ENCODE measurements around the gene MAP4K1. TPM values are rescaled to one million over a fixed set of nuclear protein-coding genes. Genes with fewer than 3 reads are reported as not detected.
A peak's percentile ranks its signal among the peaks of the same experiment; 100 is the strongest.

Gene MAP4K1
- total RNA-seq, 1 experiment from 2014 or later: 2.3 TPM

DNA sequence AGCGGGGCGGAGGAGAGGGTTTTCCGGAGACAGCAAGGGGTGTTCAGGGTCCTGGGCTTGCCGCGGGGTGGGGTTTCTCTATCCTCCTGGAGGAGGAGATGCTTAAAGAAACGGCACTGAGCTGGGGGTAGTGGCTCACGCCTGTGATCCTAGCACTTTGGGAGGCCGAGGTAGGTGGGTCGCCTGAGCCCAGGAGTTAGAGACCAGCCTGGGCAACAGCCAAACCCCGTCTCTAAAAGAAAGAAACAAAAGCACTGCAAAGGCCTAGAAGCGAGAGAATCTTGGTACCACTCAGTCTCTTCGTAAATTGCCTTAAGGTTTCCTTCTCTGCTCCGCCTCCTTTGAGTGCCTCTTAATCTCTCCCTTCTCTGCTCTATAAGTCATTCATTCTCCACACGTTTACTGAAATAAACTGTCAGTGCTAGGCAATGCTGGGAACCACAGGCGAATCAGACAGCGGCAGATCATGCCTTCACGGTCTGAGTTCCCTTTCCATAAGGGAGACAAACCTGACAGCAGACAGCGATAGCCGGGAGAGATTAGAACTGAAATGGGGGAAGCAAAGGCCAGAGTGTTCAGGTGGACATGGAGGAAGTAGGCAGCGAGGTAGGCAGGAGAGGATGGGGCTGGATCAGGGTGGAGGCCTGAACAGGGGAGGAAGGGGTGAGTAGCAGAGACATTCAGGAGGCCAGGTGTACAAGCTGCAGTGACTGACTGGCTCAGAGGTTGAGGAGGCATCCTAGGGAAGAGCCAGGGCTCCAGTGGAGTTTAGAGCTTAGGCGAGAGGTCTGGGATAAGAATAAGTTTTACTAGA, 1.8 kb upstream of the MAP4K1 start:
- H3F3A ChIP-seq (ENCODE audit: low read length, unreplicated experiment): no peaks in the 10 kb centered on the region
- intact Hi-C loops (cut with micrococcal nuclease): no loop called here
- H3K9me3 ChIP-seq (ENCODE audit: low read length): no peaks in the 10 kb centered on the region
- no peak for DNase-seq
- H3K9me2 ChIP-seq (replicated peaks; ENCODE audit: low read length): no peaks in the 10 kb centered on the region
- POLR2A ChIA-PET (ENCODE audit: unreplicated experiment): interaction anchor here (0.6 to 1.0 kb wide), 3 partner anchors 9 to 311 kb away, joined by 3 to 12 read pairs (median 4); partner anchors contain the start of genes MRPS12 and SARS2
- peak overlapping the region; percentile 92 for H3K4me3 ChIP-seq (ENCODE audit: low read length)
- H3K4me2 ChIP-seq (ENCODE audit: low read length): peak overlapping the region; percentile 99
- no peaks in the 10 kb centered on the region for H3K27me3 ChIP-seq (ENCODE audit: low read length)
- peak overlapping the region; percentile 52 for H2AFZ ChIP-seq (ENCODE audit: low read length)
- peak overlapping the region; percentile 62 for H3K27ac ChIP-seq (ENCODE audit: low read length)
- H3K9ac ChIP-seq (ENCODE audit: low read length): peak overlapping the region; percentile 98
- ATAC-seq: peak; percentile 4; the same call in 1 of the 2 replicates
- peaks cover 14% of the 10 kb centered on the region for H3K4me1 ChIP-seq (ENCODE audit: insufficient read depth, low read length)
- peaks cover 4% of the 10 kb centered on the region for H3K36me3 ChIP-seq (ENCODE audit: low read depth, low read length)
- CTCF ChIA-PET: interaction anchor here (1.2 to 1.9 kb wide), 2 partner anchors 15 to 217 kb away, joined by 7 to 17 read pairs; partner anchors contain the start of gene FAM98C
- peaks cover 24% of the 10 kb centered on the region for H3K79me2 ChIP-seq (ENCODE audit: low read length)
- TF ChIP-seq, protein P1, sequence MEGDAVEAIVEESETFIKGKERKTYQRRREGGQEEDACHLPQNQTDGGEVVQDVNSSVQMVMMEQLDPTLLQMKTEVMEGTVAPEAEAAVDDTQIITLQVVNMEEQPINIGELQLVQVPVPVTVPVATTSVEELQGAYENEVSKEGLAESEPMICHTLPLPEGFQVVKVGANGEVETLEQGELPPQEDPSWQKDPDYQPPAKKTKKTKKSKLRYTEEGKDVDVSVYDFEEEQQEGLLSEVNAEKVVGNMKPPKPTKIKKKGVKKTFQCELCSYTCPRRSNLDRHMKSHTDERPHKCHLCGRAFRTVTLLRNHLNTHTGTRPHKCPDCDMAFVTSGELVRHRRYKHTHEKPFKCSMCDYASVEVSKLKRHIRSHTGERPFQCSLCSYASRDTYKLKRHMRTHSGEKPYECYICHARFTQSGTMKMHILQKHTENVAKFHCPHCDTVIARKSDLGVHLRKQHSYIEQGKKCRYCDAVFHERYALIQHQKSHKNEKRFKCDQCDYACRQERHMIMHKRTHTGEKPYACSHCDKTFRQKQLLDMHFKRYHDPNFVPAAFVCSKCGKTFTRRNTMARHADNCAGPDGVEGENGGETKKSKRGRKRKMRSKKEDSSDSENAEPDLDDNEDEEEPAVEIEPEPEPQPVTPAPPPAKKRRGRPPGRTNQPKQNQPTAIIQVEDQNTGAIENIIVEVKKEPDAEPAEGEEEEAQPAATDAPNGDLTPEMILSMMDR (conservative IDR thresholded peaks at IDR 0.05; ENCODE audit: low read depth, low read length): no peak
- TF ChIP-seq EZH2 (IDR thresholded peaks at IDR 0.05; ENCODE audit: low read length, unreplicated experiment): no peak
- no peak for TF ChIP-seq EZH2phosphoT487 (IDR thresholded peaks at IDR 0.05; ENCODE audit: borderline replicate concordance, low read length)
- TSS peak; percentile 80 for BruUV-seq (replicated peaks)
- H4K20me1 ChIP-seq (ENCODE audit: low read length): no peaks in the 10 kb centered on the region

DNA sequence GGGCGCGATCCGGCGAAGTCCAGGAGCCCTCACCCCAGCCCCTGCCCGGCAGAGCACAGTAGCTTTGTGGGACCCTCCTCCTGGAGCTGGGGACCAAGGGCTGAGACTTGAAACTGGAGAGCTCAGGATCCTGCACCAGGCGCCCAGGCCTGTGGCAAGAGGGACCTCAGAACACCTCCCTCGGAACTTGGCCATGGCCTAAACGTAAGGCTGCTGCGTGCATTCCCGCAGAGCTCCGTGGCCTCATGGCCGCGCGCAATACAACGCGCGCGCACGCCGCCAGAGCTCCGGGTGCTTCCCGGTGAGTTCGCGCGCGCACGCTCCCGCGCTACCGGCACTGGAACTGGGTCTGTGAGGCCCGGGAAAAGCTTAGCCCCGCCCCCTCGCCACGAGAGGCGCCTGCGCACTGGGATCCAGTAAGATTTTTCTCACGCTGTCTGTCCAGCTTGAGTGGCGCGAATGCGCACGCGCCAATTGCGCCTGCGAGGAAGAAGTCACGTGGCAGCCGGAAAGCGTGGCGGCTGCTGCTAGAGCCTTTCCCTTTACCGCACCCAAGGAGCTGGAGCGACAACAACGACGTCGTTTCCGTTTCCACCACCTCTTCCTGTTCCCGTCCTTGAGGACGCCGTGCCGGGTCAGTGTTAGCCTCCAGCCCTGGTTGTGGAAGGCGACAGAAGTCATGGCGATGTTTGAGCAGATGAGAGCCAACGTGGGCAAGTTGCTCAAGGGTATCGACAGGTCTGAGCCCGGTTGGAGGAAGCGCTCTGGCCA, 1.0 kb upstream of the MAP4K1 start, which contains the start of gene EIF3K:
EIF3K (plus strand) TSS at position 599 of the 771 bp plus-strand sequence; CDS start at position 680, 81 bp downstream.
- Histone ChIP-seq H2AFZ (ENCODE audit: low read length) (peak within 1 kb of the TSS; percentile 86), H3K36me3 (ENCODE audit: low read depth, low read length) (no peaks in the 10 kb centered on the region; the same call in 1 of the 2 replicates), H3K4me1 (ENCODE audit: insufficient read depth, low read length) (peaks cover 14% of the 10 kb centered on the region), H3K9ac (ENCODE audit: low read length) (peak within 1 kb of the TSS; percentile 98), H3K9me3 (ENCODE audit: low read length) (no peaks in the 10 kb centered on the region), H4K20me1 (ENCODE audit: low read length) (no peaks in the 10 kb centered on the region), H3K9me2 (replicated peaks; ENCODE audit: low read length) (no peaks in the 10 kb centered on the region), H3K4me3 (ENCODE audit: low read length) (peak within 1 kb of the TSS; percentile 92), H3K27ac (ENCODE audit: low read length) (peak within 1 kb of the TSS; percentile 62), H3K79me2 (ENCODE audit: low read length) (peaks cover 24% of the 10 kb centered on the region), H3K27me3 (ENCODE audit: low read length) (no peaks in the 10 kb centered on the region), H3K4me2 (ENCODE audit: low read length) (peak within 1 kb of the TSS; percentile 99), H3F3A (ENCODE audit: low read length, unreplicated experiment) (no peaks in the 10 kb centered on the region)
- ChIA-PET POLR2A (ENCODE audit: unreplicated experiment) (interaction anchor here (0.6 to 1.0 kb wide), 5 partner anchors 9 to 312 kb away, joined by 3 to 12 read pairs (median 3); partner anchors contain the start of genes MRPS12 and SARS2), CTCF (interaction anchor here (1.2 to 1.9 kb wide), 2 partner anchors 16 to 216 kb away, joined by 7 to 17 read pairs; partner anchors contain the start of gene FAM98C)
- DNase-seq (peak; percentile 98), ATAC-seq (peak; percentile 92)
- TF ChIP-seq, protein P1 (conservative IDR thresholded peaks at IDR 0.05; ENCODE audit: low read depth, low read length): no peak
- TF ChIP-seq EZH2phosphoT487 (IDR thresholded peaks at IDR 0.05; ENCODE audit: borderline replicate concordance, low read length) (no peak), EZH2 (IDR thresholded peaks at IDR 0.05; ENCODE audit: low read length, unreplicated experiment) (no peak)
- intact Hi-C loops (cut with micrococcal nuclease): no loop called here
- BruUV-seq (replicated peaks): no TSS peak

Measured in PC-3 (cell line).